ENCODE data around the gene ATP8B3.
A peak's percentile ranks its signal among the peaks of the same experiment; 100 is the strongest.

ATP8B3 gene

GRCh38 chr19:1811942-1812425 lies at the start of gene ATP8B3:
Gene ATP8B3 (minus strand): TSS chr19:1812276. CDS start chr19:1811736, 540 bp downstream.
- peak in 1 of 2 donors; percentile 75 for DNase-seq

GRCh38 chr19:1861599-1862031 lies 49.5 kb upstream of the ATP8B3 start:
- DNase-seq, result no peak

- no peak for DNase-seq
These were observed 48.9 kb upstream of the ATP8B3 start for GRCh38 chr19:1860821-1861598.

GRCh38 chr19:1860042-1860775 lies 48.1 kb upstream of the ATP8B3 start:
- DNase-seq, result peak; percentile 70 to 72

- no peak for DNase-seq
These were observed 47.3 kb upstream of the ATP8B3 start for GRCh38 chr19:1859331-1859781.

GRCh38 chr19:1858412-1859081 lies 46.5 kb upstream of the ATP8B3 start:
- DNase-seq, result no peak

- DNase-seq, result no peak
These were observed 45.7 kb upstream of the ATP8B3 start for GRCh38 chr19:1857648-1858326.

- DNase-seq, result peak; percentile 63 to 72
These were observed 44.9 kb upstream of the ATP8B3 start for GRCh38 chr19:1856698-1857603.

GRCh38 chr19:1856345-1856697 lies 44.2 kb upstream of the ATP8B3 start:
- no peak for DNase-seq

- DNase-seq, result no peak
These were observed 43.8 kb upstream of the ATP8B3 start for GRCh38 chr19:1855828-1856255.

- peak; percentile 56 to 75 for DNase-seq
These were observed 43.2 kb upstream of the ATP8B3 start for GRCh38 chr19:1855040-1855827.

- DNase-seq, result no peak
These were observed 42.5 kb upstream of the ATP8B3 start for GRCh38 chr19:1854542-1855039.

- no peak for DNase-seq
These were observed 42.0 kb upstream of the ATP8B3 start for GRCh38 chr19:1854039-1854541.

GRCh38 chr19:1853295-1854038 lies 41.4 kb upstream of the ATP8B3 start:
- peak; percentile 69 to 73 for DNase-seq

- DNase-seq, result no peak
These were observed 40.6 kb upstream of the ATP8B3 start for GRCh38 chr19:1852581-1853128.

- DNase-seq, result peak; percentile 66 to 74
These were observed 39.8 kb upstream of the ATP8B3 start for GRCh38 chr19:1851654-1852580.

GRCh38 chr19:1850809-1851653 lies 39.0 kb upstream of the ATP8B3 start:
- no peak for DNase-seq
